ENCODE measurements around the gene APLP2. TPM values are rescaled to one million over a fixed set of nuclear protein-coding genes. Genes with fewer than 3 reads are reported as not detected.

APLP2 gene
- total and polyA plus RNA-seq, 2 experiments from 2014 or later: 481 to 485 TPM

DNA sequence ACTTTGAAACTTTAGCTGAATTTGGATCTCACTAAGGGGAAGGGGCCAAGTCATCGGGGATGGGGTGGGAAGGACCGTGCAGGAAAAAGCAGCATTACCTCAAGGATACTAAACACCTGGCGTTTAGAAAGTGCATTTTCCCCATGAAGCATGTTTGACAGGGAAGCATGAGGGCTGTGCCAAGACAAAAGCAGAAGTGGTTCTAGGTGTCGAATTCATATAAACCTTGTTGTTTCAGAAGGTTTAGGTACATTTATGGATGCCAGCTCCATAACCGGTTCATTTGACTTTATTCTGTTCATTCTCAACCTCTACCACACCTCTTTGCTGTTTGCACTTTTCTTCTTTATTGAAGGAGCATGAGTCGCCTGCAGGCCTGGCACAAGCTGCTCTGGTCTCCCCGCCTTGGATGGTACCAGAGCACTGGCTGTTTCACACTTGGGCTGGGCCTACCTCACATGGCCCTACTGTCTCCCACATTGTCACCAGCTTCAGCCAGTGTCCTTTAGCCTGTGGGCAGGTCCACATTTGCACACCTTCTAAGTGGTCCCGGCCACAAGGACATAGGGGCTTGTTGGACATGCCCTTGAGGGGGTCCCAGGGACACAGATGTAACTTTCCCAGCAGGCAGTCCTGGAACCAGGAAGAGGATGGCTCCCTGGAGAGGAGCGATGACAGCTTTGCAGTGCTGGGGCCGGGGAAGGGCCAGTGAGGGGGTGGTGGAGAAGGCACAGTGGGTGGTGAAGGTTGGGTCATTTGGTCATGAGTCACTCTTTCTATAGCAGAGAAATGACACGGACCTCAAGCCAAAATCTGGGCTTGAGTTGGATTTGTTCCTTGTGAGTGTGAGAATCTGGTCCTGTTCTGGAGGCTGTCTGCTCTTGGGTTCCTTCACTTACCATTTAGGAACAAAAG is 86.7 kb downstream of the APLP2 start:
- H3K4me3 ChIP-seq: no peak overlapping the region
- no peak overlapping the region for H2AFZ ChIP-seq
- no peaks in the 10 kb centered on the region for H4K20me1 ChIP-seq (ENCODE audit: insufficient read depth, poor library complexity, severe bottlenecking)
- H3K4me2 ChIP-seq: no peak overlapping the region
- TF ChIP-seq EZH2phosphoT487 (IDR thresholded peaks at IDR 0.05; ENCODE audit: low read depth, severe bottlenecking, unreplicated experiment): no peak
- TF ChIP-seq, protein P1, sequence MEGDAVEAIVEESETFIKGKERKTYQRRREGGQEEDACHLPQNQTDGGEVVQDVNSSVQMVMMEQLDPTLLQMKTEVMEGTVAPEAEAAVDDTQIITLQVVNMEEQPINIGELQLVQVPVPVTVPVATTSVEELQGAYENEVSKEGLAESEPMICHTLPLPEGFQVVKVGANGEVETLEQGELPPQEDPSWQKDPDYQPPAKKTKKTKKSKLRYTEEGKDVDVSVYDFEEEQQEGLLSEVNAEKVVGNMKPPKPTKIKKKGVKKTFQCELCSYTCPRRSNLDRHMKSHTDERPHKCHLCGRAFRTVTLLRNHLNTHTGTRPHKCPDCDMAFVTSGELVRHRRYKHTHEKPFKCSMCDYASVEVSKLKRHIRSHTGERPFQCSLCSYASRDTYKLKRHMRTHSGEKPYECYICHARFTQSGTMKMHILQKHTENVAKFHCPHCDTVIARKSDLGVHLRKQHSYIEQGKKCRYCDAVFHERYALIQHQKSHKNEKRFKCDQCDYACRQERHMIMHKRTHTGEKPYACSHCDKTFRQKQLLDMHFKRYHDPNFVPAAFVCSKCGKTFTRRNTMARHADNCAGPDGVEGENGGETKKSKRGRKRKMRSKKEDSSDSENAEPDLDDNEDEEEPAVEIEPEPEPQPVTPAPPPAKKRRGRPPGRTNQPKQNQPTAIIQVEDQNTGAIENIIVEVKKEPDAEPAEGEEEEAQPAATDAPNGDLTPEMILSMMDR (IDR thresholded peaks at IDR 0.05; ENCODE audit: poor library complexity): no peak
- TF ChIP-seq EZH2 (IDR thresholded peaks at IDR 0.05; ENCODE audit: borderline replicate concordance): no peak
- peaks cover 11% of the 10 kb centered on the region for H3K4me1 ChIP-seq (ENCODE audit: insufficient read depth)
- H3K9me3 ChIP-seq (ENCODE audit: low read depth): no peaks in the 10 kb centered on the region
- H3K79me2 ChIP-seq: peaks cover 14% of the 10 kb centered on the region
- 89% methylated on average over 11 of the region's 11 CpGs for WGBS (ENCODE audit: low lambda C conversion rate, missing lambda C conversion rate)
- H3K27ac ChIP-seq: no peak overlapping the region
- H3K27me3 ChIP-seq: peaks cover 15% of the 10 kb centered on the region
- no peak for DNase-seq (ENCODE audit: low spot score)
- H3K36me3 ChIP-seq (replicated peaks; ENCODE audit: insufficient read depth, low read depth): no peaks in the 10 kb centered on the region
- no peaks in the 10 kb centered on the region for H3K9me2 ChIP-seq (replicated peaks; ENCODE audit: insufficient read depth)

DNA sequence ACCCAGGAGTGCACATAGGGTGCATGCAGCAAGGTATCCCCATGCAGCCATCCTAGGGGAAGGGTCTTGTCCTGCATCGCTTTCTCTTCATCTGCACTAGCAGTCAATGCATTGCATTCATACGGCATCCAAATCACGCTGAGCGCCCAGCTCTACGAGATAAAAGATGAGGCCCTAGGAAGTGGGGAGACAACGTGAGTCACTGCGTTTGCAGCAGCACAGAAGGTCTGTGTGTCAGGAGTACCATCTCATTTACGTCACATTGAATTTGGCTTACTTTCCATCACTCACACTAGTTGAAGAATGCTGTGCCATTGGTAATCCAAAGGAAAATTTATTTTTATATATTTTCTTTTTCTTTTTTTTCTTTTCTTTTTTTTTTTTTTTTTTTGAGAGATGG is 87.4 kb downstream of the APLP2 start:
- Histone ChIP-seq H4K20me1 (ENCODE audit: insufficient read depth, poor library complexity, severe bottlenecking) (peaks cover 4% of the 10 kb centered on the region), H3K4me2 (no peak overlapping the region), H2AFZ (no peak overlapping the region), H3K27me3 (peaks cover 15% of the 10 kb centered on the region), H3K79me2 (peaks cover 21% of the 10 kb centered on the region), H3K9me2 (replicated peaks; ENCODE audit: insufficient read depth) (no peaks in the 10 kb centered on the region), H3K4me3 (no peak overlapping the region), H3K27ac (no peak overlapping the region), H3K9me3 (ENCODE audit: low read depth) (no peaks in the 10 kb centered on the region), H3K36me3 (replicated peaks; ENCODE audit: insufficient read depth, low read depth) (no peaks in the 10 kb centered on the region), H3K4me1 (ENCODE audit: insufficient read depth) (peaks cover 17% of the 10 kb centered on the region)
- WGBS (ENCODE audit: low lambda C conversion rate, missing lambda C conversion rate): 86% methylated on average over 8 of the region's 8 CpGs
- no peak for TF ChIP-seq EZH2 (IDR thresholded peaks at IDR 0.05; ENCODE audit: borderline replicate concordance)
- TF ChIP-seq, protein P1 (IDR thresholded peaks at IDR 0.05; ENCODE audit: poor library complexity): no peak
- TF ChIP-seq EZH2phosphoT487 (IDR thresholded peaks at IDR 0.05; ENCODE audit: low read depth, severe bottlenecking, unreplicated experiment): no peak
- no peak for DNase-seq (ENCODE audit: low spot score)

DNA sequence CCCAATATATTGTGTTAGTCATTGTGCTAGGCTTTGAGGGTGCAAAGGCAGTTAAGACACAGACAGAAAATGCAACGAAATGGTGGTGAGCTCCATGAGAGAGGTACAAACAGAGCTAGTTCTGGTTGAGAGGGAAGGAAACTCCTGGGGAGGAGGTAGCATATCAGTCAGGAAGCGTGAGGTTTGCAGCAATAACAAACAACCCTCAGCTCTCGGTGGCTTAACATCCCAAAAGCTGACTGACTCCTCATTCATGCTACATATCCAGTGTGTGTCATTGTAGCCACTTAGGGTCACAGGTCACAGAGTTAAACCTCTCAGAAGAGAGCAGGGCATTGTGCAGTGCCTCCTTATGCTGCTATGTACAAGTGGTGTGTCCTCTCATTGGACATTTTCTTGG is 88.1 kb downstream of the APLP2 start:
- H3K4me1 ChIP-seq (ENCODE audit: insufficient read depth): peaks cover 20% of the 10 kb centered on the region
- H3K79me2 ChIP-seq: peaks cover 28% of the 10 kb centered on the region
- no peaks in the 10 kb centered on the region for H3K36me3 ChIP-seq (replicated peaks; ENCODE audit: insufficient read depth, low read depth)
- H3K27me3 ChIP-seq: peaks cover 15% of the 10 kb centered on the region
- no peaks in the 10 kb centered on the region for H3K9me2 ChIP-seq (replicated peaks; ENCODE audit: insufficient read depth)
- H2AFZ ChIP-seq: no peak overlapping the region
- H3K9me3 ChIP-seq (ENCODE audit: low read depth): no peaks in the 10 kb centered on the region
- peaks cover 4% of the 10 kb centered on the region for H4K20me1 ChIP-seq (ENCODE audit: insufficient read depth, poor library complexity, severe bottlenecking)
- no peak overlapping the region for H3K4me3 ChIP-seq
- no peak overlapping the region for H3K27ac ChIP-seq
- TF ChIP-seq EZH2phosphoT487 (IDR thresholded peaks at IDR 0.05; ENCODE audit: low read depth, severe bottlenecking, unreplicated experiment): no peak
- no peak for TF ChIP-seq EZH2 (IDR thresholded peaks at IDR 0.05; ENCODE audit: borderline replicate concordance)
- TF ChIP-seq, protein P1 (IDR thresholded peaks at IDR 0.05; ENCODE audit: poor library complexity): no peak
- no peak for DNase-seq (ENCODE audit: low spot score)
- no peak overlapping the region for H3K4me2 ChIP-seq
- WGBS (ENCODE audit: low lambda C conversion rate, missing lambda C conversion rate): 93% methylated on average over 3 of the region's 3 CpGs

Measured in hepatocyte (in vitro differentiated cells).